ENCODE results near the gene LIMS2.

The LIMS2 gene

DNA sequence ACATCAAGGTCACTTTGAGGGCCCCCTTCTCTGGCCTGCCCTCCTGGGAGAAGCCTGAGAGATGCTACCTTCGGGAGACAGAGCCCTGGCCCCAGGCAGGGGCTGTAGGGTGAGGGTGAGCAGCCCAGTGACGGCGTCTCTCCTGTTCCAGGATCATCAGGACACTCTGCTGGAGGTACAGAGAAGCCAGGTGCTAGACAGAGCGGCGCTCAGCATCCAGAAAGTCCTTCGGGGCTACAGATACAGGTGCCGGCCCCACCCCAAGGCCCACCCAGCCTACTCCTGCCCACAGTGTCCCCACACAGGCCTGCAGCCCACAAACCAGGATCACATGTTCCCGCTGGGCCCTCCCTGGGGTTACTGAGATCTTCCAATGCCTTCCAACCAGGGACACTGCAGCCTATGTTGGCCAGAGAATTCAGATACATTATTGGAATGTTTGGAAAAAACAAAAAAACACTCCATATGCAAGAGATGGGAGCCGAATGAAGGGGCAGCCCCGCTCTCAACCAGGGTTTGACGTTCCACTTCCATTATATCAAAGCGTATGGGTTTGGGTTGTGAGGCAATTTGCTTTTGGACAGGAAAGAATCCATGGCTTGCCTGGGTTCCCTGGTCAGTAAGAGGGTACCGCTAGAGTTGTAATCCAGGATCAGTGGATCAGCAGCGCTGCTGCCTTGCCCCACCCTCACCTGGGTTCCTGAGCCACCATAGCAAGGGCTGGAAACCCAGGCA lies 78.9 kb downstream of the LIMS2 start:
- DNase-seq, result no peak

- DNase-seq, result no peak
These were observed 81.2 kb downstream of the LIMS2 start for GRCh38 chr2:127594116-127594591.

GRCh38 chr2:127593228-127594115 lies 81.9 kb downstream of the LIMS2 start:
- DNase-seq, result no peak

DNA sequence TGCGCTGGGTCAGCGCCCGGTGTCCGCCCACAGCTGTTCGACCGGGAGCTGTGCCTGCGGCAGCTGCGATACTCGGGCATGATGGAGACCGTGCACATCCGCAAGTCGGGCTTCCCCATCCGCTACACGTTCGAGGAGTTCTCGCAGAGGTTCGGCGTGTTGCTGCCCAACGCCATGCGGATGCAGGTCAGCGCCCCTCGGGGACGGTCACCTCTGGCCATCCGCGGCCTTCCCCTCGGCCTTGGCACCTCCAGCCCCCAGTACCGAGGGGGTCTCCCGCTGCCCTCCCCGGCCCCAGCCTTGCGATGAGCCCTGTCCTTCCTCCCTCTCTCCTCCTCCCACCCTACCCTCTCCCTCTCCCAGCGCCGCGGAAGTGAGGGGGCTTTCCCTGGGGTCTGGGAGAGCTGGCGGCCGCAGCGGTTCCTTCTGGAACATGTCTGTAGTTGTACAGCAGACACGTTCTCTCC lies 82.5 kb downstream of the LIMS2 start:
- DNase-seq, result no peak

- DNase-seq, result no peak
These were observed 84.0 kb downstream of the LIMS2 start for GRCh38 chr2:127591221-127591923.

DNA sequence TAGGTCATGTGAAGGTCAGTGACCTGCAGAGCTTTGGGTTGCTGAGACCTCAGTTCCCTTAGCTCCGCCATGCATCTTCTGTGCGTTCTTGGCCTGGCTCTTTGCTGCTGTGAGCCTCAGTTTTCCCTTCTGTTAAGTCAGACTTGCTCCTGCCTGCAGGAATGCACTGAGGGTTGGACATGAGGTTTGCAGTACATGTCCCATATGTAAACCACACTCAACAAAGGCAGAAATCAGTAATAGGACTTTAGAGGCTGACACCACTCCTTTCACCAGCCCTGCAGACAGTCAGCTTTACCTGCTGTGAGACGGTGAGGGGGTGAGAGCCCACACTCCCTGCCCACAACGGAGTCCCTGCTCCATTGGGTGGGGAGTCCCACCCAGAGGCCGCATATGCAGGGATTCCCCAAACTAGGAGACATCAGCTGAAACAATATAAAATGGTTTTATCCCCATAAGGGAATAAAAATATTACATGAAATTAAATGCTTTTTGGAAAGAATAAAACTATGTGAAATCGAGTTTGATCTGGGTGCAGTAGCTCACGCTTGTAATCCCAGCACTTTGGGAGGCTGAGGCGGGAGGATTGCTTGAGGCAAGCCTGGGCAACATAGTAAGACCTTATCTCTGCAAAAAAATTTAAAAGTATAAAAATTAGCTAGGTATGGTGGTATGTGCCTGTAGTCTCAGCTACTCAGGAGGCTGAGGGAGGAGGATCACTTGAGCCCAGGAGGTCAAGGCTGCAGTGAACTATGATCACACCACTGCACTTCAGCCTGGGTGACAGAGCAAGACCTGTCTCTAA lies 84.7 kb downstream of the LIMS2 start:
- DNase-seq, result no peak

DNA sequence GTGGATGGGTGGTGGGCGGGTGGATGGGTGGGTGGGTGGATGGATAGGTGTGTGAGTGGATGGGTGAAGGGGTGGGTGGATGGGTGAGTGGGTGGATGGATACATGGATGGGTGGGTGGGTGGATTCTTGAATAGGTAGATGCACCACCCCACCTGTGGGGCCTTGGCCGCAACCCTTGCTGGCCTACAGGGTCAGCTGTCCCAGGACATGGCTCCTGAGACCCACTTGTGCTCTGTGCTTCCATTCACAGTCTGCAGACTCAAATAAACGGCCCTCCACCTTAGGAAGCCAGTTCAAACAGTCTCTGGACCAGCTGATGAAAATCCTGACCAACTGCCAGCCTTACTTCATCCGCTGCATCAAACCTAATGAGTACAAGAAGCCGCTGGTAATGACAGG lies 85.5 kb downstream of the LIMS2 start:
- no peak for DNase-seq

- DNase-seq, result no peak
These were observed 86.0 kb downstream of the LIMS2 start for GRCh38 chr2:127589358-127589757.
